AG09309 (cell line): ENCODE data around the gene PSMG4.

Source experiments
- DNase-seq: peaks from one replicate; pipeline ENCODE4 v3.0.0-alpha.2; 2010; ENCODE audit warnings: low read depth
- H3K4me3 ChIP-seq: 2 replicates; pipeline ENCODE4 v1.5.1; 2011; ENCODE audit warnings: mild to moderate bottlenecking, low read depth, low read length, moderate library complexity; ENCODE audit not compliant: control insufficient read depth
- CTCF ChIP-seq: IDR thresholded peaks from 2 replicates; pipeline ENCODE4 v1.5.1; 2011; ENCODE audit warnings: mild to moderate bottlenecking, low read depth, low read length, inconsistent platforms; ENCODE audit not compliant: insufficient read depth, control insufficient read depth; ENCODE audit errors: missing control alignments

Gene PSMG4

DNA sequence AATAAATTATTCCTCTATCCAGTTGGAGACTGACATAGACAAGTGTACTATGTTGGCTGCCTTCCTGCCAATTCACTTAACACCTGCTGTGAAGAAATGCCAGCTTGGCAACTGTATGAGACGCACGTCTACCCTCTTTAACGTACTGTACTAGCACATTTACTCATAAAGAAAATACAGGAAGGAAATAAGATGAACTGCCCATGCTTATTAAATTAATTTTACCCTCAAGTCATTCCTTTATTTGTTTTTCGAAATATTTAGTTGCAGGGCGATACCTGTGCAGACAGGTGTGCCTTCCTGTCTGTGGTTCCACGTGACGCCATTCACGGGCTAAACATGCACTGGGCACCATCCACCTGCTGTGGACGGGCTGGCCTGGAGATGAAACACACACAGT lies 52.0 kb downstream of the PSMG4 start:
- TF ChIP-seq CTCF = no peak
- H3K4me3 ChIP-seq = no peak overlapping the region
- no peak for DNase-seq

- DNase-seq = no peak
- TF ChIP-seq CTCF = no peak
- no peak overlapping the region for H3K4me3 ChIP-seq
Measured at GRCh38 chr6:3311826-3312225, 53.1 kb downstream of the PSMG4 start.

DNA sequence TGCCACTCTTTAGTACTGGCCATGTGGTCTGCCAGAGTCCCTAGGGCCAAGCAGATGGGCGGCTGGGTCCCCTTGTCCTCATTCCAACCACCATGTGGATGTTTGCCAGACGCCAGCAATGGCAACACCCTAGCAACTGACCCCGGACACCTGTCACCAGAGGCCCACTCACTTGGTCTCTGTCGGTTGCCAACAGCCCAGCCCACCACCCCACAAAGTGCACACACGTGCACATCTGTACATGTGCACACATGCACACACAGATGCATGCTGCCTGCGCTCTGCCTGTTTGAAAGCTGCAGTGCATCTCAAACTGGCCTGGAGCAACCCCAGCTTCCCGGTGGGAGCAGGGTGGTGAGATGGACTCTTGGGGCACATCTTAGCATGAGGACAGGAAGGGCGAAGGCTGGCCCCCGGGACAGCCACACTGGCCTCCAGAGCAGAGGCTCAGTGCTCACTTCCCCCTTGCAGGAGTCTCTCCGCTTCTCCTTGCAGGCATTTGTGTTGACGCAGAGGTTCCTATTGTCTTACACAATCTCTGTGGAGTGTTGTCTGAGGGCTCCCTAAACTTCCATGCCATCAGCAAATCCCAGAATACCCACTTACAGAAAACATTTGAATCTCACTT lies 54.0 kb downstream of the PSMG4 start:
- no peak for TF ChIP-seq CTCF
- DNase-seq = no peak
- H3K4me3 ChIP-seq = no peak overlapping the region

DNA sequence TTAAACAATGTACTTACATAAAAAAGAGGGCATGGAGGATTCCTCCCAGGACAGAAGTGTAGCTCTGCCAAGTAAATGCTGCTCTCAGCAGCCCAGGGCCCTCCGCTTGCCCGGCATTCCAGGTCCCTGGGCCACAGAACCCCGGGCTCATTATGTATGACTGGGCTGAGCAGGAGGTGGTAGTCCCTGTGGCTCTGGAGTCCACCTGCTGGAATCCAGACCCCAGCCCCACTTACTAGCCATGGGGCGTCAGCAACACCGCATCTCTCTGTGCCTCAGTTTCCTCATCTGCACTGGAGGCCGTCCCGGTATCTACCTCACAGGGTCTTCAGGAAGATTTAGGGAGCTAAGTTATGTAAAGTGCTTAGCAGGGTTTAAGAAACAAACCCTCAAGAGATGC lies 55.4 kb downstream of the PSMG4 start:
- H3K4me3 ChIP-seq = no peak overlapping the region
- no peak for DNase-seq
- no peak for TF ChIP-seq CTCF

GRCh38 chr6:3314621-3315467 lies 56.1 kb downstream of the PSMG4 start:
- no peak for TF ChIP-seq CTCF
- DNase-seq = no peak
- no peak overlapping the region for H3K4me3 ChIP-seq

DNA sequence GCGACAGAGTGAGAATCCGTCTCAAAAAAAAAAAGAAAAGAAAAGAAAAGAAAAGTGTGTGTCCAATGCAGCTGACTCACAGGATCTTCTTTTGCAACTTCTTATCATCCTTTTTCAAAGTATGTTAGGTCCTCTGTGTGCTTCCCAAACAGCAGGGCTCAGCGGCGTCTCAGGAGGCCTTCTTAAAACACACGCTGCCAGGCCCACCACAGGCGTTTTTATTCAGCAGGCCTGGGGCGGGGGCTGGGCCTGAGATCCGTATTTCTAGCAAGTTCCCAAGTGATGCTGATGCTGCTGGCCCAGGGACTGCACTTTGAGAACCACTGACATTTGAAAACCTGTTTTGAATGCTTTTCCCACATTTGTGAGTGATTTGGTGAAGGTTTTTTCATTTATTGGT lies 57.1 kb downstream of the PSMG4 start:
- no peak for TF ChIP-seq CTCF
- no peak overlapping the region for H3K4me3 ChIP-seq

DNA sequence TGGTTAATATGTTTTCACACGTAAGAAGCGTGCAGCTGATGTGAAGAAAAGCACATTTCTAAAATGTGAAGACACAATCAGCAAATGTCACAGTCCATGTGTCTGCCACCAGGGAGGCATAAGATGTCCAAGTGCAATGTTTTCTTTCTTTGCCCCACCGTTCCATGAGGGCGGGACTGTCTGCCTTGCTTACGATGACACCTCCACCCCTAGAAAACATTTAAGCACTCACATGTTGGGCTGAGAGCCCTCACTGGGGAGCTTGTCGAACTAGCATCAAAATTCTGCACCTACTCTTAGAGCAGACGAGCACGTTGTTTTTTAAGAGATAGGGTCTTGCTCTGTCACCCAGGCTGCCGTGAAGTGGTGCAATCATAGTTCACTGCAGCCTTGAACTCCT lies 57.6 kb downstream of the PSMG4 start:
- DNase-seq = no peak
- H3K4me3 ChIP-seq = no peak overlapping the region
- no peak for TF ChIP-seq CTCF

More for the DNA sequence above, 57.1 kb downstream of the PSMG4 start:
- DNase-seq = no peak
